Stimulated activated CD4-positive, alpha-beta T cell treated with anti-CD3 and anti-CD28 coated beads, Interleukin-4, amount 100 ng/mL, for 48 hours (primary cell): ENCODE data around the gene PRXL2B.
A peak's percentile ranks its signal among the peaks of the same experiment; 100 is the strongest.
"Not testable (repeated sequence)": the region's sequence is repeated elsewhere in the genome, so short reads cannot be mapped to it uniquely, and the experiment has no call there.

Experiments used
- DNase-seq, 2 donors: peaks; one replicate each; pipeline ENCODE4 v3.0.0-alpha.2; 2020; ENCODE audit warnings: low read depth in 2 of 2

Gene PRXL2B

DNA sequence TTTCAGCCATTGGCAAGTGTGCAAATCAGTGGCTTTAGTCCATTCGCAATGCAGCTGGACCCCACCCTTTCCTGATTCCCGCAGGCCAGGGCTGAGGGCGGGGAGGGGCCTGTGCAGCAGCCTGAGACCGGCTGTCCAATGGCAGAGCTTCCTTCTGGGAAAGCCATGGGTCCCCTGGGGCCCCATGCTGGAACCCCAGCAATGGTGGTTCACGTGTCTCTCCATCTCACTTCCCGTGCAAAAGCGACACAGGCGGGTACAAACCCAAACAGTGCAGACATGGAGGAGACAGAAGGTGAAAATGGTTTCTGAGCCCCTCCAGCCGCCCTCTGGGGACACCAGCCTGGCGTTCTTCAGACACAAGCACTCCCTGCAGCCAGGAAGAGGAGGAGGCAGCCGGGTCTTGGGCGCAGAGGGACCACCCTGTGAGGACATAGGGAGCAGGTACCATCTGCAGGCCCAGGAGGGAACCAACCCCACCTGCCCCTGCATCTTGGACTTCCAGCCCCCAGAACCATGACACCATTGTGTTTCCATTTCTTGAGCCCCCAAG is 36.2 kb upstream of the PRXL2B start:
- DNase-seq: not testable (repeated sequence)

DNA sequence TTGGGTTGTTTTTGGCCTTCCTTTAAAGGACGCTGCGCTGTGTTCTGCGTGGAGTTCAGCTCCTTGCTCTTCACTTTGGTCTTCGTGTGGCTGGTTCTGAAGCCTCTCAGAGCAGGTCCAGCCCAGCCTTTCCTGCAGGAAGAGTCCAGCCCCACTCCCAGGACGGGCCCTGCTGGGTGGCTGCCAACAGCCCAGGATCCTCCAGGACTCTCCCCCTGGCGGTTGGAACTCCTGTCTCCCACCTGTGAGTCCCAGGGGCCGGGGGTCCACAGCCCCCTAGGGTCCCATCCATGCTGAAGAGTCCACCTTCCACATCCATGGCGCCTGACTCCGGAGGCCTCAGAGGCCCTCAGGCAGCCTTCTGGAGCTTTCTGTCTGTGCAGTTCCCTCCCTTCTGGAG is 35.0 kb upstream of the PRXL2B start:
- DNase-seq: not testable (repeated sequence)

DNA sequence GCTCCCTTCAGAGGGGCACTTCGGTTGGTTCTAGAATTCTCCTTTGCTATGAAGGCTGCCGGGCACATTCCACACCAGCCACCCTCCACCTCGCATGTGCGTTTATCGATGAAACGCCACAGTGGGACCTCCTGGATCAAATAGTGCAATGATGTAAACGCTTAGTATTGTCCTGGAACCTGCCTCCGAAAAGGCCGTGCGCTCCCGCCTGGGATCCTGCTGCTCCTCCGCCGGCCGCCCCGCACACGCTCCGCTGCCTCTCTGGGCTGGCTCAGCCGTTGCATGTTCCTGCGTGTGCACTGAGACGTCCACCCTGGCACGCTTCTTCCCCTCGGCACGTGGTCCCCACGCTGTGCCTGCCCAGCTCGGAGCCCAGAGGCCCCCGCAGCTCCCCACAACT is 34.4 kb upstream of the PRXL2B start:
- DNase-seq: no peak

DNA sequence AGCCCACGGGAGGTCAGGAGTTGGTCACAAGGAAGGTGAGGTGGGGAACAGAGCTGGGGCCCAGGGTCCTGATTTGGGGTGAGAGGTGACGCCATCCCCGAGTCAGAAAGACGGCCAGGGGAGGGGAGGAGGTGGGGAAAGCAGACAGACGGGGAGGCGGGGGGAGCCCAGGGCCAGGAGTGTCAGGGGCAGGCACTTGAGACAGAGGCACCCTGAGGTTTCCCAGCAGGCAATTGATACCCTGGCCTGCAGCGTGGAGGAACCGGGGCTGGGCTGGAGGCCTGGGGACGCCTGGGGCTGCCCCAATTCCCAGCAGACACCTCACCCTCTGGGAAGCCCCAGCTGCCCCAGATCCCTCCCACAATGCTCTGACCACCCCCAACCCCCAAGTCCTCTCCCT is 33.5 kb upstream of the PRXL2B start:
- not testable (repeated sequence) for DNase-seq

DNA sequence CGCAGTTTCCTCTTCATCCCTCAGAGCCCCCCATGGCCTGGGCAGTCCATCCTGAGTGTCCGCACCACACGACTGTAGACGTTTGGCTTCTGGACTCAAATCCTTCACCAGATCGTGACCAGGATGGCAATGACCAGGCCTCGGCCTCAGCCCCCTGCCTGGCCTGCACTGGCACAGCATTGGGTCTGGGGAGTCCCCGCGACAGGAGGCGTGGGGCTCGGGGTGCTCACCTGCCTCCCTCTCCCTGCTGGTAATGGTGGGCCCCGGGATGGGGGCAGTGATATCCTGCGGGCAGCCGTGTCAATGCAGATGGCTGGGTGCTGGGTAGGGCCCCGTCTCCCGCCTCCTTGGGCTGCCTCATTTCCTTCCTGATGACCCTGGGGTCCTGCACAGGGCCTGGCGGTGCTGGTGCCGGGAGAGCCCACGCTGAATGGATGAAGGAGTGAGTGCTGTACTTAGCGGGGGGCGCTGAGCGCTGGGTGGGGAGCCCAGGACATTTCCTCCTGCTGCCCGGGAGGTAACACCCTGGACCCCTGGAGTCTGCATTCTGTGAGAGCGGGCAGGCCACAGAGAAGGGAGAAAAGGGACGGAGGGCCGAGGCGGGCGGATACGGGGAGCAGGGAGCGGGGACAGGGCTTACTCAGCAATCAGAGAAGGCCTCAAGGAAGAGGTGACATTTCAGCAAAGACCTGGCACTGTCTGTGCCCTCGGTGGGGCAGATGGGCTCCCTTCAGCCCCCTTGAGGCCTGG is 32.5 kb upstream of the PRXL2B start:
- DNase-seq: no peak

DNA sequence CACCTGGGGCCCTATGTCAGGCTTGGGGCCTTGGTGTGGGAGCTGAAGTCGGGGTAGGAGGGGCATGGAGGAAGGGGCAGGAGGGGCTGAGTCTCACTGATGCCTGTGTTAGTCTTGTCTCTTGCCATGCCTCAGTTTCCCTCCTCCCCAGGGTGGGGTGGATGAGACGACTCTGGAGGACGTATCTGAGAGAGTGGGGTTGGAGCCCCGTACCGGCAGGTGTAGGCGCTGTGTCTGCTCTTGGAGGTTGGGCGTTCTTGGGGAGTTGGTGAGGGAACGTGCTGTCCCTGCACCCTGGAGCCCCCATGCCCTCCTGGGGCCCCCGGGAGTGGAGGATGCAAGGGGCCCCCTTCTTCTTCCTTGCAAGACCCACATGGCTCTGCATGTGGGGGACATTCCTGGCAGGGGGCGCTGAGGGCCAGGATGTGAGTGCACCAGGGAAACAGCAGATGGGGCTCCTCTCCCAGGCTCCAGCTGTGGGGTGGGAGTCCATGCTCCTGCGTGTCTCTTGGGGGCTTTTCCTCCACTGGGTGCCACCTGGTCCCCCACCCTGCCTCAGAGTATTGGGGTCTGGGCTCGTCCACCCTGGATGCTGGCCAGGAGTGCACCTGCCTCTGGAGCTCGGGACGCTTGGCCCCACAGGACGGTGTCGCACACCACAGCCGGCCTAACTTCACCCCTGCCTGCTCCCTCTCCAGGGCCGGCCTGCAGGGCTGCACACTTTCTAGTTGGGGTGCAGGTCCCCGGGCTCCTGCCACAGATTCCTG is 31.8 kb upstream of the PRXL2B start:
- no peak for DNase-seq

DNA sequence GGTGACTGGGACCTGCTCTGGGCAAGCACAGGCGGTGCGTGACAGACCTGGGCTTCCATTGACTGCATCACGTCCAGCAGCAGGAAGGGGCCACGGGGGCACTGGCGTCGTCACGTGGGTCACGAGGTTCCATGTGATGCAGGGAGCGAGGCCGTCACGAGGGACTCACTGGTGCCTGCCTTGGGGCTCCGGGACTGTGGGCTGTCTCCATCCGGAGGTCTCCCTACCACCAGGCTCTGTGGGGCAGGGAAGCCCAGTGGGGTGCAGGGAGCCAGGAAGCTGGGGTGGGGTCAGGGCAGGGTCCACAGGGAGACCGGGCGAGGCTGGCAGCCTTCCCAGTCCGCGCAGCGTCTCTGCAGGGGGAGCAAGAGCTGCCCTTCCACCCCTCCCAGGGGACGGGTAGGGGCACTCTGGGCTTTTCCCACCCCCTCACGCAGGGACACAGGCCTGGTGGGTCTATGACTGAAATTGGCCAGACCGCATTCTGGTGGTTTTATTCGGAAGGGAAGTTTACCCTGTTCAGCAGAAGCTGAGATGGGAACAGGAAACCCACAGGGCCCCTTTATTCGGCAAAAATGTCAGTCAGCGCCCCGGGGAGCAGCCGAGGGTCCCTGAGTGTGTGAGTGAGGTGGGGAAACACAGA is 30.8 kb upstream of the PRXL2B start:
- peak; percentile 73 to 75 for DNase-seq

DNA sequence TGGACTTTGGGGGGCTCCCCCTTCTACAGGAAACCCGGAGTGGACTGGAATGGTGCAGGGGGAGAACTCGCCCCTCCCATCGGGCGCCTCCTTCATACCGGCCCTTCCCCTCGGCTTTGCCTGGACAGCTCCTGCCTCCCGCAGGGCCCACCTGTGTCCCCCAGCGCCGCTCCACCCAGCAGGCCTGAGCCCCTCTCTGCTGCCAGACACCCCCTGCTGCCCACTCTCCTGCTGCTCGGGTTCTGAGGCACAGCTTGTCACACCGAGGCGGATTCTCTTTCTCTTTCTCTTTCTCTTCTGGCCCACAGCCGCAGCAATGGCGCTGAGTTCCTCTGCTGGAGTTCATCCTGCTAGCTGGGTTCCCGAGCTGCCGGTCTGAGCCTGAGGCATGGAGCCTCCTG is 30.3 kb upstream of the PRXL2B start, which contains the start of gene TNFRSF14:
TSS of gene TNFRSF14 (plus strand) at position 95 of the 401 bp plus-strand sequence. CDS start at position 389, 294 bp downstream.
- DNase-seq: peak; percentile 53 to 58

DNA sequence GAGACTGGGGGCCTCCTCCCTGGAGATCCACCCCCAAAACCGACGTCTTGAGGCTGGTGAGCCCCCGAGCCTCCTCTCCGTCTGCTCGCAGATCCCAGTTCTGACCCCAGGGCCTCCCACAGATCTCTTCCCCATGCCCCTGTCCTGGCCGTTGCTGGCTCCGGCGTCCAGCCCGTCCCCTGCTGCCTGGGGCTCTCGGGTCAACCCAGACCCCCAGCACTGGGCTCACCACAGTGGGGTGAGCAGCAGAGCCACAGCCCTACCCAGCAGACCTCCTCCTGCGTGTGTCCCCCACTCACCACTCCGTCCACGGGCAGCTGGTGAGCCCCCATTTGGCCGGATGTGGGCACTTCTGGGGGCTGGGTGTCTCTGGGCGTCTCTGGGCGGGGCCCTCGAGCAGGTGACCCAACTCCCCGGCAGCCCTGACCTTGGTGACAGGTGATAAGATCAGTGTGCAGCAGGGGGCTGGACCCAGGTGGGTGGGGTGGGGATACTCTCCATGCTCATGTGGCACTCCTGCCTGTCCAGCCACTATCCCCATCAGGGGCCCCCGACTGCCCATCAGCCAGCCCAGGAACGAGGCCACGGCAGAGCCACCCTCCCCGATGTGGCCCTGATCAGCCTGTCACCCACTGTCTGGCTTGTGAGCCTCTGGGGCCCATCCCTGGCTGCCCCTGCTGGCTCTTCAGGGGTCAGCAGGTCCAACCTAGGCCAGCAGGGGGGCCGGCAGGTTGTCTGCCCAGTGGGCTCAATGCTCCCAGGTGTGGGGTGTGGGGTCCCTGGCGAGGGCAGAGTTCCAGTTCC is 29.7 kb upstream of the PRXL2B start:
- DNase-seq: no peak

DNA sequence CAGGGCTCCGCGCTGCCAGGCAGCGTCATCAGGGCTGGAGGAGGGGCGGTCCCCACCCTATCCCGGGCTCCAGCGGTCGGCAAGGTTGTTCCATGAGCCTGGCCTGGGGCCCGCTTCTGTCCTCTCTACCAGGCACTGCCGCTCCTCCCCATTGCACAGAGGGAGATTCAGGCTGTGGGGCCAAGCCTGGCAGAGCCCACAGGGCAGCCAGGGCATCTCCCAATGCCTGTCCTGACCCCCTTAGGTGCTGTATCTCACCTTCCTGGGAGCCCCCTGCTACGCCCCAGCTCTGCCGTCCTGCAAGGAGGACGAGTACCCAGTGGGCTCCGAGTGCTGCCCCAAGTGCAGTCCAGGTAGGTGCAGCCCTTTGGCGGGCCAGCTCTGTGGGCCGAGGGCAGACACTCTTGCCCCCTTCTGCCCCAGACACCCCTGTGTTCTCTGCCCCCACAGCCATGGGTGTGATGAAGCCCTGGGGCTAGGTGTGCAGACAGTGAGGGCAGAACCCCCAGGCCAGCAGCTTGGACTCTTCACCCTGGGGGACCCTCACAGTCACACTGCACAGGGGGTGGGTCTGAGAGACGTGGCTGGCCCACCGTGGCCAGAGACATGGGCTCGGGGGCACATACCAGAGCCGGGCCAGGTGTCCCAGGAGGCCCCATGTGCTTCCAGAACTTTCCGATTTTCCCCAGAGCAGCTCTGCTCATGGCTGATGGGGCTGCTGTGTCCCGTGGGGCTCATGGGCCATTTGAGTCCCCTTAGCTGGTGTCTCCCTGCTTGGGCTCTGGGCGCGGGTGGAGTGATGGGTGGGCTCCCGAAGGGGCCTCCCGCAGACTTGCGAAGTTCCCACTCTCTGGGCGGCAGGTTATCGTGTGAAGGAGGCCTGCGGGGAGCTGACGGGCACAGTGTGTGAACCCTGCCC is 28.8 kb upstream of the PRXL2B start:
- DNase-seq: no peak

DNA sequence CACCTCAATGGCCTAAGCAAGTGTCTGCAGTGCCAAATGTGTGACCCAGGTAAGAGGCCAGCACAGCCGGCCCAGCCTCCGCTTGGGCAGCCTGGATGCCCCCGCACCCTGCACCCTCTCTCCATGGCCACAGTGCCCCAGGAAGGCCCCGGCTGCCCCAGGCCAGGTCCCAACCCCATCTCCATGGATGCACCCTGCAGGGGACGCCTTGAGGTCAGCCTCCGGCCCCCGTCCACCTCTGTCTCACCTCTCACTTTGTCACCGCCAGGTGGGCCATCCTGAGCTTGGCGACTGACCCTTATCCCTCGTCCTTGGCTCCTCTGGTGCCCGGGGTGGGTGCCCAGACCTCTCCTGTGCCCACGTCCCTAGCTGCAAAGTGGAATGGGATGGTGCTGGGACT is 28.2 kb upstream of the PRXL2B start:
- DNase-seq: no peak

DNA sequence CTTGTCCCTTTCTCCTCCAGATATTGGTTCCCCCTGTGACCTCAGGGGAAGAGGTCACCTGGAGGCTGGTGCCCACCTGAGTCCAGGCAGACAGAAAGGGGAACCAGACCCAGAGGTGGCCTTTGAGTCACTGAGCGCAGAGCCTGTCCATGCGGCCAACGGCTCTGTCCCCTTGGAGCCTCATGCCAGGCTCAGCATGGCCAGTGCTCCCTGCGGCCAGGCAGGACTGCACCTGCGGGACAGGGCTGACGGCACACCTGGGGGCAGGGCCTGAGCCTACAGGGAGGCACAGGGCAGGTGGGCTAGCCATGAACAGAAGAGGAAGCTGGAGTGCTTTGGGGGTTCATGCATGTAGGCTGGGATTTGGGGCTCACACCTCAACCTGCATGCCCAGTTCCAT is 27.7 kb upstream of the PRXL2B start:
- DNase-seq: no peak

DNA sequence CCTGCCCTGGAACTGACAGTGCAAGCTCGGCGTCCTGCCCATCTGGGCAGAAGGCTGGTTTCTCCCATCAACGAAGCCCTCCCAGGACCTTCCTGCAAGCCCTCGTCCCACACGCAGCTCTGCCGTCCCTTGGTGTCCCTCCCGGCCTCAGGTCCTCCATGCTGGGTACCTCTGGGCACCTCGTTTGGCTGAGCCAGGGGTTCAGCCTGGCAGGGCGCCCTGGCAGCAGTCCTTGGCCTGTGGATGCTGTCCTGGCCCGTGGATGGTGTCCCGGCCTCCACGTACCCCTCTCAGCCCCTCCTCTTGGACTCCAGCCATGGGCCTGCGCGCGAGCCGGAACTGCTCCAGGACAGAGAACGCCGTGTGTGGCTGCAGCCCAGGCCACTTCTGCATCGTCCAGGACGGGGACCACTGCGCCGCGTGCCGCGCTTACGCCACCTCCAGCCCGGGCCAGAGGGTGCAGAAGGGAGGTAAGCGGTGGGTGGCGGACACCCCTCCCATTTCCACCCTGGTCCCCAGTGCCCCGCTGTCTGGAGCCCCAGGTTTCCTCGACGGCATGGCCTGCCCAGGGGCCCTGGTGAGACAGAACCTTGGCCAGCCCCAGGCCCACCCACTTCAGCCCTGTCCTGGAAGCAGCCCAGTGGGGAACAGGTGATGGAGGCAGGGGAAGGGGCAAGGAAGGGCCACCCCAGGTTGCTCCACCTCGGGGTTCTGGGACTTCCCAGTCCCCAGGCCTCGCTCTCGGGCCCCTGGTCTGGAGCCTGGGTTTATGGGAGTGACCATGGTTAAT is 26.9 kb upstream of the PRXL2B start:
- DNase-seq: no peak

DNA sequence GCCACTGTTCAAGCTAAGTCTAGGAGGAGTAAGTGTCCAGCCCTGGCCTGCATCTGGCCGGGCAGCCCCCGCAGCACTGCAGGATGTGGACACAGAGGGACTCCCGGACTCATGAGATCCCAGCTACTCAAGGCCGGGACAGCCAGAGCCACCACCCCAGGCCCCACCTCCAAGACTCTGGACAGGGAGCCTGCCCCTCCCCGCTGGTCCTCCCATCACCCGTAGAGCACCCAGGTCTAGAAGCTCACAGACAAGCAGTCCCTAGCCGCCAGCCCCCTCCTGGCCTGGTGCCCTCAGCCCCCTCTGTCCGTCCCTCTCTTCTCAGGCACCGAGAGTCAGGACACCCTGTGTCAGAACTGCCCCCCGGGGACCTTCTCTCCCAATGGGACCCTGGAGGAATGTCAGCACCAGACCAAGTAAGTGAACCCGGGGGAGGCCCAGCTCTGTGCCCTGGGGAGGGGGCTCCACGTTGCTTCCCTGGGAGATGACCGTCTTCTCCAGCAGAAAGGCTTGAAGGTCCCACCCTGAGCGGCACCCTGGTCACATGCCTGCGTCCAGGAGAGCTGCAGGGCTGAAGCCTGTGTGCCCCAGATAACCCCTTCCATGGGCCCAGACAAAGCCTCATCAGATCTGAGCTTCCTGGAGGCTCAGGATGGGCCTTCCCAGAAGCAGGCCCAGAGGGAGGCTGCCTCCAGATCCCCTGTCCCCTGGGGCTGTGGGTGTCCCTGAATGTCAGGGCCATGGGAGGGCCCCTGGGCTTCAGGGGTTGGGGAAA is 26.1 kb upstream of the PRXL2B start:
- DNase-seq: no peak

DNA sequence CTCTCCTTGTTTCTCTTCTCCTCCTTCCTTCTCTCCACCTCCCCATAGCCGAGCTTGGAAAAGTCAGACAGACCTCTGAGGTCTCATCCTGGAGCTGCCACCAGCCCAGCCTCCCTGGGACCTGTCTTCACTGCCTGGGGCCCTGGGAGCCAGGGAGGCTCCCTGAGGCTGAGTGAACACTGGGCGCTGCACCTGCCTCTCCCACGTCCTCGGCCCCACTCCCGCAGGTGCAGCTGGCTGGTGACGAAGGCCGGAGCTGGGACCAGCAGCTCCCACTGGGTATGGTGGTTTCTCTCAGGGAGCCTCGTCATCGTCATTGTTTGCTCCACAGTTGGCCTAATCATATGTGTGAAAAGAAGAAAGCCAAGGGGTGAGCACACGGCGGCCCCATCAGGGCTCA is 25.1 kb upstream of the PRXL2B start:
- no peak for DNase-seq

DNA sequence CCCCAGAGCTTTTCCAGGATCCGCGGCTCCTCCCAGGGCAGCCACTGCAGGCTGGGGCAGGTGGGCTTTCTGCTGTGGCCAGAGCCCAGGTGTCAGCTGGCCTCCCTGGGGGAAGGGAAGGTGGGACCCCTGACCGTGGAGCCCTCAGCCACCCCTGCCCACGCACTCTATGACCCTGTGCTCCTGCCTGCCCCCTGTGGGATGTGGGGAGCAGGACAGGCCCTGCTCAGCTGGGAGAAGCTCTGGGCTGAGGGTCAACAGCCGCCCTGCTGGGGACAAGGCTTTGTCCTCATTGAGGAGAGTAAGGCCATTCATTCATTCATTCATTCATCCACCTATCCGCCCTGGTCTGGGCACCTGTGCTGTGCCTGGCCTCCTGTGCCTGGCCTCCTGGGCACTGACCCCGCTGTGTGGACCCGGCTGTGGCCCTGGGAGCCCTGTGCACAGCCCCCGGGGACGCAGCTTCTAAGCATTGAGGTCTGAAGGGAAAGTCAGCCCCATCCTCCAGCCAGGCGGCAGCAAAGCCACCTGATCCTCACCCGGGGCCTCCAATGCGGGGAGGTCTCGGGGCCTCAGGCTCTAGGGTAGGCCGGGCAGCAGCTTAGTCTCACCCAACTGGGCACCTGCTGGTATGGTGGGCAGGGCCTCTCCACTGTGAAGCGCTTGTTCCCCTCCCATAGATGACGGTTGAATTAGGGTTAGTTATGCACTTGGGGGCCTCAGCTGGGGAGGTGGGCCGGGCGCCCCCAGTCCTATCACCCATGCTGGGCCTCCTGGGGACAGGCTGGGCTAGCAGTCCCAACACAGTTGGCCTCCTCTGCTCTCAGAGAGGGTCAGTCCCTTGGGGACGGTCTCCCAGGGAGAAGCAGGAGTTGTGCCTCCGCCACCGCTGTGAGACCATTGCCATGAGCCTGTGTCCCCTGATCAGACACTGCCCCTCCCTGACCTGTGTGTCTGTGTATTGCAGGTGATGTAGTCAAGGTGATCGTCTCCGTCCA is 24.4 kb upstream of the PRXL2B start:
- no peak for DNase-seq

DNA sequence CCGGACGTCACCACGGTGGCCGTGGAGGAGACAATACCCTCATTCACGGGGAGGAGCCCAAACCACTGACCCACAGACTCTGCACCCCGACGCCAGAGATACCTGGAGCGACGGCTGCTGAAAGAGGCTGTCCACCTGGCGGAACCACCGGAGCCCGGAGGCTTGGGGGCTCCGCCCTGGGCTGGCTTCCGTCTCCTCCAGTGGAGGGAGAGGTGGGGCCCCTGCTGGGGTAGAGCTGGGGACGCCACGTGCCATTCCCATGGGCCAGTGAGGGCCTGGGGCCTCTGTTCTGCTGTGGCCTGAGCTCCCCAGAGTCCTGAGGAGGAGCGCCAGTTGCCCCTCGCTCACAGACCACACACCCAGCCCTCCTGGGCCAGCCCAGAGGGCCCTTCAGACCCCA is 23.4 kb upstream of the PRXL2B start:
- no peak for DNase-seq
